Measurements from ENCODE around the gene SNRNP48. TPM values are rescaled to one million over a fixed set of nuclear protein-coding genes. Genes with fewer than 3 reads are reported as not detected.

The SNRNP48 gene, protein sequence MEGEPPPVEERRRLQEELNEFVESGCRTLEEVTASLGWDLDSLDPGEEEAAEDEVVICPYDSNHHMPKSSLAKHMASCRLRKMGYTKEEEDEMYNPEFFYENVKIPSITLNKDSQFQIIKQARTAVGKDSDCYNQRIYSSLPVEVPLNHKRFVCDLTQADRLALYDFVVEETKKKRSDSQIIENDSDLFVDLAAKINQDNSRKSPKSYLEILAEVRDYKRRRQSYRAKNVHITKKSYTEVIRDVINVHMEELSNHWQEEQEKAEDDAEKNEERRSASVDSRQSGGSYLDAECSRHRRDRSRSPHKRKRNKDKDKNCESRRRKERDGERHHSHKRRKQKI
- 8.3 and 13.7 TPM in 2 replicates for total RNA-seq (2014; rRNA removed; shearing (Covaris generic); ENCODE audit: low replicate concordance)

GRCh38 chr6:7589949-7590917 is at the start of gene SNRNP48:
TSS of gene SNRNP48 (plus strand) at chr6:7590198. CDS start at chr6:7590258, 60 bp downstream.
- Histone ChIP-seq H3K27me3 (ENCODE audit: low read length) (no peaks in the 10 kb centered on the region), H3K9me2 (replicated peaks; ENCODE audit: insufficient read depth, low read length) (no peaks in the 10 kb centered on the region), H3K27ac (ENCODE audit: low read length) (no peak within 1 kb of the TSS; the same call in 1 of the 2 replicates), H3K4me2 (ENCODE audit: low read depth, low read length, poor library complexity, severe bottlenecking) (peak within 1 kb of the TSS; percentile 76), H3K36me3 (ENCODE audit: insufficient read depth, low read length) (peaks cover 15% of the 10 kb centered on the region; the same call in 1 of the 2 replicates), H3K4me1 (ENCODE audit: low read length) (peaks cover 23% of the 10 kb centered on the region), H3K79me2 (ENCODE audit: low read length) (peaks cover 34% of the 10 kb centered on the region), H3K9ac (ENCODE audit: low read length) (peak within 1 kb of the TSS; percentile 97), H3K9me3 (ENCODE audit: low read length) (no peaks in the 10 kb centered on the region), H3K4me3 (ENCODE audit: low read length) (peak within 1 kb of the TSS; percentile 90), H2AFZ (ENCODE audit: low read length) (peak within 1 kb of the TSS; percentile 90), H4K20me1 (ENCODE audit: insufficient read depth, low read depth, low read length) (peaks cover 8% of the 10 kb centered on the region; the same call in 1 of the 2 replicates)
- peak; percentile 97 for DNase-seq

GRCh38 chr6:7540595-7540994 is 49.4 kb upstream of the SNRNP48 start:
- Histone ChIP-seq H3K27ac (ENCODE audit: low read length) (no peak overlapping the region), H3K9ac (ENCODE audit: low read length) (no peak overlapping the region), H3K27me3 (ENCODE audit: low read length) (no peaks in the 10 kb centered on the region), H3K9me2 (replicated peaks; ENCODE audit: insufficient read depth, low read length) (no peaks in the 10 kb centered on the region), H3K4me1 (ENCODE audit: low read length) (no peaks in the 10 kb centered on the region), H4K20me1 (ENCODE audit: insufficient read depth, low read depth, low read length) (no peaks in the 10 kb centered on the region), H3K79me2 (ENCODE audit: low read length) (no peaks in the 10 kb centered on the region), H3K36me3 (ENCODE audit: insufficient read depth, low read length) (no peaks in the 10 kb centered on the region), H2AFZ (ENCODE audit: low read length) (no peak overlapping the region), H3K9me3 (ENCODE audit: low read length) (no peaks in the 10 kb centered on the region), H3K4me2 (ENCODE audit: low read depth, low read length, poor library complexity, severe bottlenecking) (no peak overlapping the region), H3K4me3 (ENCODE audit: low read length) (no peak overlapping the region)
- no peak for DNase-seq

GRCh38 chr6:7541175-7542064 is 48.6 kb upstream of the SNRNP48 start, which contains the start of gene DSP:
TSS of gene DSP (plus strand) at chr6:7541671. CDS start at chr6:7541916, 245 bp downstream.
- H3K9me2 ChIP-seq (replicated peaks; ENCODE audit: insufficient read depth, low read length), result no peaks in the 10 kb centered on the region
- H3K4me3 ChIP-seq (ENCODE audit: low read length), result no peak within 1 kb of the TSS
- H3K27me3 ChIP-seq (ENCODE audit: low read length), result no peaks in the 10 kb centered on the region
- no peaks in the 10 kb centered on the region for H3K4me1 ChIP-seq (ENCODE audit: low read length)
- H4K20me1 ChIP-seq (ENCODE audit: insufficient read depth, low read depth, low read length), result no peaks in the 10 kb centered on the region
- no peak within 1 kb of the TSS for H2AFZ ChIP-seq (ENCODE audit: low read length)
- no peaks in the 10 kb centered on the region for H3K9me3 ChIP-seq (ENCODE audit: low read length)
- no peak within 1 kb of the TSS for H3K27ac ChIP-seq (ENCODE audit: low read length)
- DNase-seq, result no peak
- H3K4me2 ChIP-seq (ENCODE audit: low read depth, low read length, poor library complexity, severe bottlenecking), result no peak within 1 kb of the TSS
- no peak within 1 kb of the TSS for H3K9ac ChIP-seq (ENCODE audit: low read length)
- no peaks in the 10 kb centered on the region for H3K79me2 ChIP-seq (ENCODE audit: low read length)
- no peaks in the 10 kb centered on the region for H3K36me3 ChIP-seq (ENCODE audit: insufficient read depth, low read length)

DNA sequence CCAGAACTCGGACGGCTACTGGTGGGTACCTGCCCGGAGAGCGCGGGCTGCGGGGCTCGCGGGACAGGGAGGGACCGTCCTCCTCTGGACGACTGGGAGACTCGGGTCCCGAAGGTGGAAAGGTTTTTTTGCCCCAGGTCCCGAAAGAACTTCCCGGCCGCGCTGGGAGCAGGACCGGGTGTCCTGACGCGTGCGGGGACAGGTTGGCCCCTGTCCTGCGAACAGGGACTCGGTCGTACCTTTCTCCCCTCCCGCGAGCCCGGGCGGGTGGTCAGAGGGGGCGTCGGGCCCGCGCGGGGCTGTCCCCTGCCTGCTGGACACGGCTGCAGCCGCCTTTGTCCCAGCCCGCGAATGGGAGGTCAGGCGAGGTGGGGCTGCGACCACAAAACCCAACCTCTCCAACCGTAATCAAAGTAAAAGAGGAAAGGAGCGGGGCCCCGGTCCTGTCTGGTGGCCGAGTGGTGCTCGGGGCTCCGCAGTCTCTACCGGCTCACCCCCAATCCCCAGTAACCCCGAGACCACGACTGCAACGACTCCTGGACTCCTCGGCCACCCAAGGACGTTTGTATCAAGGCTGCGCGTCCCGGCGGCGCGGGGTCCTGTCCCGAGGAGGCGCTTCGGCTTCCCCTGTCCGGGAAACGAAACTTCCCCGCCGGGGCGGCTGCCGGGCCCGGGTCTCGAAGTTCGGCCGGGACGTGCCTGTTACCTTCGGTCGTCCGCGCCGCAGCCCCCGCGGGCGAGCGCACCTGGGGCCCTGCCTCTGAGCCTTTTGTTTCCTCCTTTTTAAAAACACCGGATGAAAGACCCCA is 47.7 kb upstream of the SNRNP48 start:
- Histone ChIP-seq H3K36me3 (ENCODE audit: insufficient read depth, low read length) (no peaks in the 10 kb centered on the region), H3K9me2 (replicated peaks; ENCODE audit: insufficient read depth, low read length) (no peaks in the 10 kb centered on the region), H3K27me3 (ENCODE audit: low read length) (no peaks in the 10 kb centered on the region), H3K4me2 (ENCODE audit: low read depth, low read length, poor library complexity, severe bottlenecking) (no peak overlapping the region), H4K20me1 (ENCODE audit: insufficient read depth, low read depth, low read length) (no peaks in the 10 kb centered on the region), H3K79me2 (ENCODE audit: low read length) (no peaks in the 10 kb centered on the region), H2AFZ (ENCODE audit: low read length) (no peak overlapping the region), H3K4me1 (ENCODE audit: low read length) (no peaks in the 10 kb centered on the region), H3K9ac (ENCODE audit: low read length) (no peak overlapping the region), H3K4me3 (ENCODE audit: low read length) (no peak overlapping the region), H3K27ac (ENCODE audit: low read length) (no peak overlapping the region), H3K9me3 (ENCODE audit: low read length) (no peaks in the 10 kb centered on the region)
- DNase-seq, result peak; percentile 7

- Histone ChIP-seq H3K4me1 (ENCODE audit: low read length) (no peaks in the 10 kb centered on the region), H3K27me3 (ENCODE audit: low read length) (no peaks in the 10 kb centered on the region), H3K36me3 (ENCODE audit: insufficient read depth, low read length) (no peaks in the 10 kb centered on the region), H3K9ac (ENCODE audit: low read length) (no peak overlapping the region), H3K9me3 (ENCODE audit: low read length) (no peaks in the 10 kb centered on the region), H3K79me2 (ENCODE audit: low read length) (no peaks in the 10 kb centered on the region), H3K9me2 (replicated peaks; ENCODE audit: insufficient read depth, low read length) (no peaks in the 10 kb centered on the region), H3K27ac (ENCODE audit: low read length) (no peak overlapping the region), H2AFZ (ENCODE audit: low read length) (no peak overlapping the region), H3K4me3 (ENCODE audit: low read length) (no peak overlapping the region), H3K4me2 (ENCODE audit: low read depth, low read length, poor library complexity, severe bottlenecking) (no peak overlapping the region), H4K20me1 (ENCODE audit: insufficient read depth, low read depth, low read length) (no peaks in the 10 kb centered on the region)
- DNase-seq, result peak; percentile 9
Measured at GRCh38 chr6:7542874-7543624, 46.9 kb upstream of the SNRNP48 start.

- no peaks in the 10 kb centered on the region for H3K9me3 ChIP-seq (ENCODE audit: low read length)
- no peaks in the 10 kb centered on the region for H3K36me3 ChIP-seq (ENCODE audit: insufficient read depth, low read length)
- no peak for DNase-seq
- no peak overlapping the region for H3K9ac ChIP-seq (ENCODE audit: low read length)
- H3K27me3 ChIP-seq (ENCODE audit: low read length), result no peaks in the 10 kb centered on the region
- H3K79me2 ChIP-seq (ENCODE audit: low read length), result no peaks in the 10 kb centered on the region
- H3K9me2 ChIP-seq (replicated peaks; ENCODE audit: insufficient read depth, low read length), result no peaks in the 10 kb centered on the region
- no peaks in the 10 kb centered on the region for H4K20me1 ChIP-seq (ENCODE audit: insufficient read depth, low read depth, low read length)
- no peak overlapping the region for H2AFZ ChIP-seq (ENCODE audit: low read length)
- no peak overlapping the region for H3K4me2 ChIP-seq (ENCODE audit: low read depth, low read length, poor library complexity, severe bottlenecking)
- H3K4me3 ChIP-seq (ENCODE audit: low read length), result no peak overlapping the region
- no peaks in the 10 kb centered on the region for H3K4me1 ChIP-seq (ENCODE audit: low read length)
- no peak overlapping the region for H3K27ac ChIP-seq (ENCODE audit: low read length)
Measured at GRCh38 chr6:7543789-7544424, 46.1 kb upstream of the SNRNP48 start.
